ENCODE results near the gene TULP4.
"Not testable (repeated sequence)": the region's sequence is repeated elsewhere in the genome, so short reads cannot be mapped to it uniquely, and the experiment has no call there.

The TULP4 gene

GRCh38 chr6:158552796-158553138 is 240.5 kb downstream of the TULP4 start:
- DNase-seq (ENCODE audit: low read depth in 4 of 4, low spot score in 1 of 4) = no peak

DNA sequence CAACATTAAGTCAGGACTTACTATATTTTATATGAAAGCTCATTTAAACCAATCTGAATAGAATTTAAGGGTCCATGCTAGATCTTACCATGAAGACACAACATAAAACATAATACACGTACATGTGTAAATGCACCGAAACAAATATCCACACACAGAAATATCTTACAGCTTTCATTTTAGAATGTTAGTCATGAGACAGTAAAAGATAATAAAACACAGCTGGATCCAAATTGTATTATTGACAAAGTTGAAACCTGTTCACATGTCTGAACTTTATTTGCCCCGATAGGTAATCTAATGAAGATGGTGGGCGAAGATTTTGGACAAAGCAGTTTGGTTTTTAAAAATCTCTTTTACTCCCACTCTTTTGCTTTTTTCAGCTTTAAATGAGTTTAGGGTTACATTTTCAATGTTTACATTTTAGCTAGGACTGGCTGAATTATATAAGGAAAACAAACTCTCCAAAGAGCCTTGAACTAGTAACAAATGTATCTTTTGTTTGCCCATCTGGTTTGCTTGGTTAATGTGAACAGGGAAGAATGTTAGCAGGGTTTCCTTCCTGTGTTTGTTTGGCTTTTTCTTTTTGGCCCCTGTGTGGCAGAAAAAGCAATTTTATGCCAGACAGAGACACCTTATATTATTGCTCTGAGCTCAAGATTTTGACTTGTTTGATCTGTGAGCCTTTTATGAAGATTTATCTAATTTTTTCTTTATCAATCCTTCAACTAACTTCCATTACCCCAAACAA is 242.5 kb downstream of the TULP4 start:
- DNase-seq (ENCODE audit: low read depth in 4 of 4, low spot score in 1 of 4) = no peak

GRCh38 chr6:158556113-158556512 is 243.8 kb downstream of the TULP4 start:
- no peak for DNase-seq (ENCODE audit: low read depth in 4 of 4, low spot score in 1 of 4)

DNA sequence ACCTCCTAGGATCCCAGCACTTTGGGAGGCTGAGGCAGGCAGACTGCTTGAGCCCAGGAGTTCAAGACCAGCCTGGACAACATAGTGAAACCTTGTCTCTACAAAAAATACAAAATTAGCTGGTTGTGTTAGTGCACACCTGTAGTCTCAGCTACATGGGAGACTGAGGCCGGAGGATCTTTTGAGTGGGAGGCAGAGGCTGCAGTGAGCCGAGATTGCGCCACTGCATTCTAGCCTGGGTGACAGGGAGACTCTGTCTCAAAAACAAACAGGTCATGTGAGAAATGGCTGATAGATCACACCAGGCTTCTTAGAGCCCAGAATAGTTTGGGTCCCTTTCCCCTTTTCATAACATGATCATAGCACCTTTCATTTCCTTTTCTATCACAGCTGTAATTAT is 244.8 kb downstream of the TULP4 start:
- not testable (repeated sequence) for DNase-seq (ENCODE audit: low read depth in 4 of 4, low spot score in 1 of 4)

GRCh38 chr6:158557927-158558326 is 245.7 kb downstream of the TULP4 start:
- DNase-seq (ENCODE audit: low read depth in 4 of 4, low spot score in 1 of 4) = no peak

- DNase-seq (ENCODE audit: low read depth in 4 of 4, low spot score in 1 of 4) = no peak
These were observed 246.4 kb downstream of the TULP4 start for GRCh38 chr6:158558415-158559306.

DNA sequence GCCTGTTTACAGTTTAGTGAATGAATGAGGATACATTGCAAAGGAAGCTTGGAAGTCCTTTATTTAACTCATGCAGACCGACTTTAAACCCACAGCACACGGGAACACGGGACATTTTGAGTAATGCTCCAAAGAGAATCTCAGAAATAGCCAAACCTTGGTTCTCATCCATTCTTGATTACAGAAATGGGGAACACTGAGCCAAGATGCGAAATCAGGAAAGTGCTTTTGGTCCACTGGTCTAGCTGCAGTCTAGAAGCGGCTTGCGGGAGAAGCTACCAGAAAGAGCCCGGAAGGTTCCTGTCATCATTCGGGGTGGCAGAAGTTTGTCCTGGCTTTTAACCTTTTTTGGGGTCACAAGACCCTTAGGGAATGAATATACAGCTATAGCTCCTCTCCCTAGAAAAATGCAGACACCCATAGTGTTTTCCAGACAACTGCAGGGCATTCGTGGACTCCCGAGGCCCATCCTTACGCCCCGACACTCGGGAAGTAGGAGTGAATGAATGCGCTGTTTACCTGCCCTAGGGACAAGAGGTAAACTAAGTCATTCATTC is 247.2 kb downstream of the TULP4 start:
- DNase-seq (ENCODE audit: low read depth in 4 of 4, low spot score in 1 of 4) = no peak

- peak; percentile 70 to 81 (median 76) for DNase-seq (ENCODE audit: low read depth in 4 of 4, low spot score in 1 of 4)
These were observed 247.9 kb downstream of the TULP4 start, which contains the start of gene TMEM181 for GRCh38 chr6:158559895-158560835. Gene TMEM181 (plus strand): TSS chr6:158560091. CDS start chr6:158560225, 134 bp downstream.

DNA sequence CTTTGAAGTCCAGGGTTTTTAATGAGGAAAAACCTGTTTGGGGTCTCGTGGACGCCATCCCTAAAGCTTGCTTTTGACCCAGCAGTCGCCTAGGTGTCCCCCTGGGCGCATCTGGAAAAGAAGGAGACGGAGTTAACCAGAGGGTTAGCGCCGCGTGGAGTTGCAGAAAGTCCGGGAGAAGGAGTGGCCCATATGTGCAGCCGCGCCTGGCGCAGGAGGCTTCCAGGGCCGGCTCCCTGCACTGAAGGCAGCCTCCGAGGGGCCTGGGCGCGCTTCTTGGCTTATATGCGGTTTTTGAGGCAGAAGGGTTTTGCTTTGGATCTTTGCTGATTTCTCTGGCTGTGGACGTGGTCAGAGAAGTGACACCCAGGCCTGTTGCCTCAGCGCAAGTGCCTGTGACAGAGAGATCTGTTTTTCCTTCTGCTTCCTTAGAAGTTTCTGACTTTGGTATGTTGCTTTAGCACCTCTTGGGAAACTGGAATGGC is 248.6 kb downstream of the TULP4 start:
- no peak for DNase-seq (ENCODE audit: low read depth in 4 of 4, low spot score in 1 of 4)

All from stimulated activated CD4-positive, alpha-beta T cell treated with anti-CD3 and anti-CD28 coated beads, Interleukin-1b, Interleukin-23, amount 100 ng/mL, for 24 hours (primary cell).